GM18951 (cell line): ENCODE results near the gene TMEM121B.

ENCODE experiments used
- POLR2A ChIP-seq: IDR thresholded peaks from 4 replicates; pipeline ENCODE4 v1.6.1; 2011; ENCODE audit warnings: mild to moderate bottlenecking; ENCODE audit not compliant: insufficient read length, insufficient read depth; ENCODE audit errors: extremely low read depth
- in situ Hi-C: fragments of 300-500 bp; cut with MboI; formaldehyde crosslinking; loops from one replicate; pipeline ENCODE4 v1.12.0; 2022; ENCODE audit warnings: low sequenced_read_pairs, mixed read lengths, inconsistent platforms; ENCODE audit not compliant: unreplicated experiment

TMEM121B gene

DNA sequence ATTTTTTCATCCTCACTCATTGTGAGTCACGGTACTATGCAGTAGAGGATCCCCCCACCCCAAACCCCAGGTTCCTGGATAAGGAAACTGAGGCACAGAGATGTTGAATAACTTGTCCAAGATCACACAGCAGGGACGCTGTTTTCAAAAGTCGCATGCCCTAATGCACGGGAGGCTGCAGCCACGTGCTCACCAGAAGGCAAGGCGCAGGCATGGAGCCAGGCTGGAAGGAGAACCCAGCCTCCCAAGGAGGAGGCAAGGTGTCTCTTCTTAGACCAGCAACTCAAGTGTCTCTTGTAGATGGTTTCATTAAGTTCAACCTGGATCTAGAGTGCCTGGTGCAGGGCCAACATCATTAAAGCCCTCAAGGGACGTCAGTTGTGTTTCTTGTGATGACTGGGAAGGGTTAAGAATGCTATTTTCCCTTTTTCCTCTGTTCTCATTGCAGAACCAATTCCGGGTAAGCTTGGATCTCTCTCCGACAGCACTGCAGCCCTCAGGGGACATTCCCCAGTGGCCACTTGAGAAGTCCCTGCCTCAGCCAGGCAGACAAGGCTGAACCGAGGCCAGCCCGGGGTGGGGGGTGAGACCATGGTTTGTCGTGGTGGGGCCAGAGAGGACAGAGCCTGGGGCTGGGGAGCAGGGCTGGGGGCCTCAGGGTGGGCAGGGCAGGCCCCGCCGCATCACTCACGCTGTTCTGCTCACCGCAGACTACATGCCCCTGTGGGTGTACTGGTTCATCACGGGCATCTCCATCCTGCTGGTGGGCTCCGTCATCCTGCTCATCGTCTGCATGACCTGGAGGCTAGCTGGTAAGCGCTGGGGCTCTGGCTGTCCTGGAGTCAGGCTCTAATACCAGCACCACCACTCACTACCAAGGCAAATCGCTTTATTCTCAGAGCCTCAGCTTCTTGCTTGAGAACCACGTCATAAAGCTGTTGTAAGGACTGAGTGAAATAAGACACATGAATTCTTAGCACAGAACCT, 15.7 kb downstream of the TMEM121B start:
- TF ChIP-seq POLR2A = no peak
- in situ Hi-C loops = no loop called here

DNA sequence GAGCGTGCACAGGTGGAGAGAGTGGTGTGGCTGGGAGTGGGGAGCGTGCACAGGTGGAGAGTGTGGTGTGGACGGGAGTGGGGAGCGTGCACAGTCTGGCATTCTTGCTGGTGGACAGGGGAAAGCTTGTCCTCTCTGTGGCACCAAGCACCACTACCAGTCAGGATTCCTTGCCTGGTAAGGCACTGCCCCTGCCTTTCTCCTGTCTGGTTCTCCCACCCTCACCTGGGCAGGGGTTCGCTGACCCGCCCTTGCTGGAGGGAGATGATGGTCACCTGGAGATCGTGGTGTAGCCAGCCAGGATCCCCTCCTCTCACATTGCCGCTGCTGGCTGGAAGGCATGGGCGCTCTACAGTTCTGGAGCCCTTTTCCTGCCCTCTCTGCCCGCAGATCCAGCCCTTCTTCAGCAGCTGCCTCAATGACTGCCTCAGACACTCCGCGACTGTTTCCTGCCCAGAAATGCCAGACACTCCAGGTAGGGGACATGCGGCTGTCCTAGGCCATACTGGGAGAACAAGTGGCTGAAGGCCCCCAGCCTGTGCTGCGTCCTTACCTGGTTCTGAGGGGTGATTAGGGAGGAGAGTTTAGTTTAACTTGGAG, 16.7 kb downstream of the TMEM121B start:
- in situ Hi-C loops = no loop called here
- no peak for TF ChIP-seq POLR2A

DNA sequence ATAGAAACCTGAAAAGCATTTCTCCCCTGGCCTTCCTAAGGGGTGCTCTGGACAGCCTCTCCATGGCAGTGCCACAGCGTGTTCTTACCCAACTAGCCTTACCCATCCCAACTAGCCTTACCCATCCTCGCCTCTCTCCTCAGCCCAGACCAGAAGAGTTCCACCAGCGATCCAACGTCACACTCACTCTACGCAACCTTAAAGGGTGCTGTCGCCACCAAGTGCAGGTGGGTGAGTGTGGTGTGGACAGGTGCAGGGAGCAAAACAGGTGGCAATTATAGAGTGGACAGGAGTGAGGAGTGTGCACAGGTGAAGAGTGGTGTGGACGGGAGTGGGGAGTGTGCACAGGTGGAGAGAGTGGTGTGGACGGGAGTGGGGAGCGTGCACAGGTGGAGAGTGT, 17.8 kb downstream of the TMEM121B start:
- in situ Hi-C loops = no loop called here

DNA sequence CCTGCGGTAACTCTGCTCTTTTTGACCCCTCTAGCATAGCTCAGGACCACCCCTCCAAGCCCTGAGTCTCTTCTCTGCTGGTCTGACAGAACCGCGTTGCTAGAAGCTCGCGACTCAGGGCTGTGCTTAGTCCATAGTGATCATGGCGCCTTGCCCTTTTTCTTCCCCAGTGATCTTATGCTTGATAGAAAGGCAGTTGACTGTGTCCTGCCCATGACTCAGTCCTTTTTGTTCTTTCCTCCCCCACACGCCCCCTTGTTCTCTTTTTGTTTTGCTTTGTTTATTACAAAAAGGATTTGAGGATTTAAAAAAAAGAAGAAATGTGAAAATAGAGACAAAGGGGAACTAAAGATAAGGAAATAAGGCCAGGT, 18.9 kb downstream of the TMEM121B start:
- no peak for TF ChIP-seq POLR2A
- in situ Hi-C loops = no loop called here

More for the DNA sequence above, 17.8 kb downstream of the TMEM121B start:
- no peak for TF ChIP-seq POLR2A

DNA sequence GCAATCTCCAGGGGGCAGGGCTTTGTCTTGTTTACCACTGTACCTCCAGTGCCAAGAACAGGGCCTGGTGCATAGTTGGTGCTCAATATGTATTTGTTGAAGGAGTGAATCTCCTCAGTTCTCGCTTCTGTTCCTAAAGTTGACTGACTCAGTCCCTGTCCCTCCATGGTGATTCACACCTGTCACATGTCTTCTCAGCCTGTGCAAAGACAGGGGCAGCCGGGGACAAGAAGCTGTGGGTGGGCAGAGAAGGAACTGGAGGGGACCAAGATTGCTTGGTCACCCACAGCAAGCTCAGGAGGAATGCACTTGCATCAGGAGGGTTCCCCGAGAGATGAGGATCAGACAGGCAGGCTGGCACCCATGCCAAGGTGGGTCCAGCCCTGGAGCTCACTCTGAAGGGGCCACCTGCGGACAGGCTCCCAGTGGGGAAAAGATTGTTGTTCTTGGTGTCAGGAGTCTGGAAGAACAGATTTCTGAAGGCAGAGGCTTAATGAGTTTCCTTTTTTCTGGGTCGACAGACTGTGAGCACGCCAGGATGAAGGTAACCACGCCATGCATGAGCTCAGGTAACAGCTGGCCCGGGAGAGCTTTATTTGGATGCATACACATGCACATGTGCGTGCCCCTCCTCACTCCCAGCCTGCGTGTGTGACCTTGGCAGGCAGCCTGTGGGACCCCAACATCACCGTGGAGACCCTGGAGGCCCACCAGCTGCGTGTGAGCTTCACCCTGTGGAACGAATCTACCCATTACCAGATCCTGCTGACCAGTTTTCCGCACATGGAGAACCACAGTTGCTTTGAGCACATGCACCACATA, 19.5 kb downstream of the TMEM121B start:
- in situ Hi-C loops = no loop called here
- no peak for TF ChIP-seq POLR2A

DNA sequence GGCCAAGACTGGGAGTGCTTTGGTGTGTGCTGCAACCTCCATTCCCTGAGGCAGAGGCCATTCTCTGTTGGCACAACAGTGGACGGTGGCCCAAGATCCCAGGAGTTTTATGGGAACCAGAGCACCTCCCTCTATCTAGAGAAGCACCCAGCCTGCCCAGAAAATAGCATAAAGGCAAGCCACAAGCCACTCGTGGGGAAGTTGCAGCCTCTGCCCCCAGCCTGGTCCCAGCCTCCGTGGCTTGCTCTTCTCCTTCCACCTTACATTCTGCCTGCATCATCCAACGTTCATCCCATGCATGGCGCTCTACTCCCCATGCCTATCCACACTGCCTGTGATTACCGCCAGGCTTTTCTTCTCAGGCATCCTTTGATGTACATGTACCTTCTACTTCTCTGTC, 20.5 kb downstream of the TMEM121B start:
- no peak for TF ChIP-seq POLR2A
- in situ Hi-C loops = no loop called here

DNA sequence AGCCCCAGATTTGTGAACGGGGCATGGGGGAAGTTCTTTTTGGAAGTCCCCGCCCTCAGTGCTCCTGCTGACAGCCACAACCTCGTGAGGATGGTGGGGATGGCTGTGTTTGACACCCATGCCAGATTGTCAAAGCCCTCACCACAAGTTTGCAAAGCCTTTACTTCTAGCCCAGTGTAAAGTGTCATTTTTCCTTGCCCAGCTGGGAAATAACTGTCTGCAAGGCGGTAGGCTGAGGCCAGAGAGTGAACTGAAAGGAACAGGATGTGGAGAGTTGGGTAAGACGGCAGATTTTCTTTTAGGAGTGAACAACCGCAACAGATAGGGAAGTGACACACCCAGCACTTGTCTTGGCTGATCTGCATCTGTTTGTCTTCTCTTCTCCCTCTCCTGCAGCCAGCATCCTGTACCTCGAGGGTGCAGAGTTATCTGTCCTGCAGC, 22.8 kb downstream of the TMEM121B start:
- TF ChIP-seq POLR2A = no peak
- in situ Hi-C loops = no loop called here

DNA sequence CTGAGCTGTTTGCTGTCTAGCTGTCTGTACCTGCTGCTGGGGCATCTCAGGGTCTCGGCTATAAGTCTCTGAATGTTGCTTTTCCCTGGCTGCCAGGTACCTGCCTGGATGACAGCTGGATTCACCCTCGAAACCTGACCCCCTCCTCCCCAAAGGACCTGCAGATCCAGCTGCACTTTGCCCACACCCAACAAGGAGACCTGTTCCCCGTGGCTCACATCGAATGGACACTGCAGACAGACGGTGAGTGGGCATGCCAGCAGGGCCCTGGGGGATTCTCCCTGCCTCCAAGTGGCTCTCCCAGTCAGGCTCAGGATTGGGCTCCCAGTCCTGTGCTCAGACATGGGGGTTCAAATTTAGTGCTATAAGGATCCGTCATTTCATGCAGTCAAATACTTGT, 23.5 kb downstream of the TMEM121B start:
- no peak for TF ChIP-seq POLR2A

DNA sequence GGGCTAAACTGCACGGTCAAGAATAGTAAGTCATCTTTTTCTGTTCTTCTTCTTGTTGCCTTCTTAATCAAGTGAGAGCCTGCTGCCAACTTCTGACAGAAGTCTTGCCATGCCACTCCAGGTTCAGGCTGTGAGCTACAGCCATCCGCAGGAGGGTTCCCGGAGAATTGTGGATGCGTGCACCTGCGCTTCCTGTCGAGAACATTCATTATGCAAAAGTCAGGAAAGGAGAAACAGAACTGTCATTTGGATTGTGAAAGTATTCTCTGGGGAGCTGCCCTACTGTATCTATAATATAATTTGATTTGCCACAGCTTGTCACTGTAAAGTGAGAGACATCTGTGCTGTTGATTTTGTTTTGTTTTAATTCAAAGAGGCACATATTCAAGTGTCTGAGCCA, 24.1 kb downstream of the TMEM121B start:
- in situ Hi-C loops = no loop called here
- TF ChIP-seq POLR2A = no peak

More for the DNA sequence above, 23.5 kb downstream of the TMEM121B start:
- in situ Hi-C loops = no loop called here

DNA sequence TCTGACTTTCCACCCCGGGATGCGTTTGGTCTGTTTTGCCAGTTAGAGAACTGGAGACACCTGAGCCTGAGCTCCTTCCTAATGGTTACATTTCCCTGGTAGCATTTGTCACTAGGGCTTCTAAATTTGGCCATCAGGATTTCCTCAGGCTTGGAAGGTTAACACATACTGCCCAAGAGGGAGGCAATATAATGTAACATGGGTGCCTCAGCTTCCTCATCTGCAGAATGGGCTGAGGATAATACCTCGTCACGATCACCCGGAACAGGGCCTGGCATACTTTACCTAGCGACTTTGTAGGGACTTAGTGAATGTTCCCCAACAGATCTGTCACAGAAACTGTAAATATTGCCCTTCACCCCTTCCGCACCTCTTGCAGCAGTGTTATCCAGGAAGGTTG, 25.1 kb downstream of the TMEM121B start:
- in situ Hi-C loops = no loop called here
- TF ChIP-seq POLR2A = no peak

DNA sequence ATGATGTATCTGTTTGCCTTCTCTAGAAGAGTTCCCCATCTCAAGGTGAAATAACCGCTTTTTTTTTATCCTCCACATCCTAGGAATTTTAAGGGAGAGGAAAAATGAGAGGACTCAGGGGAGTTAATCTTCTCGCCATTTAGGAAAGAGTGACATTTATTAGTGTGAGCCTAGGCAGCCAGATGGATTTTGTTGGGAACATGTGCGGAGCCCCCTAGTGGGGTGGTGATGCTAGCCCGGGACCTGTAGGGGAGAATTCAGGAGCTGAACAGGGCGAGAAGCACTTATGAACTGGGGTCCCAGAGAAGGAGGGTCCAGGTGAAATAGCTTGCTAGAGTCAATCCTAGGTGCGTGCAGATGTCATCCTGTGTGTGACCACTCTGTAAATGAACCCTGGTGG, 25.6 kb downstream of the TMEM121B start:
- in situ Hi-C loops = no loop called here
- TF ChIP-seq POLR2A = no peak

DNA sequence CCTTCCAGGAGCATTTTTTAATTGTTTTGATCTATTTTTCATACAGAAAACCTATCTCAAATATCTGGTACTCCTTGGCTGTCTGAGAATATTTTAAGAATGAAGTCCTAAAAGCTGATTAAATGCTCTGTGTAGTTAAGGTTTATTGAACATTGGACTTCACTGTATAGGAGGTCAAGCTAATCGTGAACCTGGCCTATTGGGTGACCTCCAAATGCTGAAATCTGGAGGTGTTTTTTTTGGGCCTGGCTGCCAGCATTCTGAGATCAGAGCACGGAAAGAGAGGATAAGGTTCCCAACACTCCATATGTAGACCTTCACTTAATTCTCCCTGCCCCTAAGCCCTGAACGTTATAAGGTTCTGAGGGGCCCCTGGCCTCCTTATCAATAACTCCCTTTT, 28.1 kb downstream of the TMEM121B start:
- TF ChIP-seq POLR2A = no peak
- in situ Hi-C loops = no loop called here

DNA sequence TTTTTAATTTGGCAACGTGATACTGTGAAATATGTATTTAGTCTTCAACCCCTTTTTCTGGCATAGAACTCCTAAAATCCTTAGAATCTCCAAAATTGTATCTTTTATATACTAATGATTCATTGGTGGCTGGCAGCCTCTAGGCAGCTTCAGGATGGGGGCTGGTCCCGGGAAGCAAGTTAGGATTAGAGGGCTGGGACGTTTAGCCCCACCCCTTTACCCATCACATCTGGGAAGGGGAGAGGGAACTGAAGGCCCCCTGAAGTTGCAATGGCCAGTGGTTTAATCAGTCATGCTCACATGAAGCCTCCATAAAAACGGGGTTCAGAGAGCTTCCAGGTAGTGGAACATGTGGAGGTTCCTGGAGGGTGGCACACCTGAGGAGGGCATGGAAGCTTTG, 29.3 kb downstream of the TMEM121B start:
- in situ Hi-C loops = no loop called here
- TF ChIP-seq POLR2A = no peak

DNA sequence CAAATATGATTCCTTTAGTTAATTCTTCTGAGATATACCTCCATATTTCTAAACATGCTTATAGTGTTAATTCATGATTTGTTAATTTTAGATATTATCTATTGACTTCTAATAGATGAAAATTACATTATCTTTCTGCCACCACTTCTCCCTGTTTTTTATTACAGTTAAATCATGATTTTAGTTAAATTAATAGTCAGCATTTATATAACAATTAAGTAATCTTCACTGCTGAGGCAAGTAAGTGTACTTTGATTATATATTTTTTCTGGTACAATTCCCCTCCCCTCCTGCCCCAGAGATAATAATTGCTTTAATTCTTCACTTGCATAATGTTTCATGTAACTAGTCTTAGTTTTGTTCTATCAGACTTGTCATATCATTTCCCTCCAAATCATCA, 30.6 kb downstream of the TMEM121B start:
- in situ Hi-C loops = no loop called here
- TF ChIP-seq POLR2A = no peak
